Fibroblast of lung (primary cell): ENCODE results near the gene POLR2A. TPM values are rescaled to one million over a fixed set of nuclear protein-coding genes. Genes with fewer than 3 reads are reported as not detected.

Experiments used
- DNase-seq, 2 donors: peaks; one replicate each; pipeline versions ENCODE4 v3.0.0 to v3.0.0-alpha.2; 2010; ENCODE audit warnings: low read depth in 2 of 2
- H2AFZ ChIP-seq: 2 replicates; pipeline ENCODE4 v1.5.1; 2012; ENCODE audit warnings: low read length, control low read depth, inconsistent platforms
- H3K27ac ChIP-seq: 2 replicates; pipeline ENCODE4 v1.5.1; 2011; ENCODE audit warnings: low read length, control low read depth; ENCODE audit not compliant: insufficient read depth
- H3K27me3 ChIP-seq: 2 replicates; pipeline ENCODE4 v1.5.1; 2011; ENCODE audit warnings: mild to moderate bottlenecking, low read length; ENCODE audit not compliant: control insufficient read depth, insufficient read depth
- H3K36me3 ChIP-seq: 2 replicates; pipeline ENCODE4 v1.5.1; 2011; ENCODE audit warnings: low read length; ENCODE audit not compliant: control insufficient read depth, insufficient read depth
- H3K4me1 ChIP-seq: 2 replicates; pipeline ENCODE4 v1.5.1; 2011; ENCODE audit warnings: low read length; ENCODE audit not compliant: control insufficient read depth, insufficient read depth; ENCODE audit errors: extremely low read depth
- H3K4me2 ChIP-seq: 2 replicates; pipeline ENCODE4 v1.5.1; 2011; ENCODE audit warnings: low read length, control low read depth; ENCODE audit not compliant: insufficient read depth; ENCODE audit errors: extremely low read depth
- H3K4me3 ChIP-seq, 4 experiments: fragments of 200-600 bp in 1 of 4; sonication (generic) in 1 of 4; replicated peaks in 1 of 4; 2 replicates each; pipeline ENCODE4 v1.5.1; 2011 to 2016; ENCODE audit warnings: low read length in 4 of 4, low read depth in 3 of 4, mild to moderate bottlenecking in 3 of 4, control low read depth in 2 of 4, inconsistent platforms in 1 of 4, mixed read lengths in 1 of 4; ENCODE audit not compliant: insufficient read depth in 1 of 4; ENCODE audit errors: control extremely low read depth in 1 of 4
- H3K79me2 ChIP-seq: 2 replicates; pipeline ENCODE4 v1.5.1; 2012; ENCODE audit warnings: mild to moderate bottlenecking, low read length, inconsistent platforms; ENCODE audit not compliant: control insufficient read depth, insufficient read depth
- H3K9ac ChIP-seq: 2 replicates; pipeline ENCODE4 v1.5.1; 2011; ENCODE audit warnings: mild to moderate bottlenecking, low read length, control low read depth; ENCODE audit not compliant: insufficient read depth
- H3K9me3 ChIP-seq: 2 replicates; pipeline ENCODE4 v1.5.1; 2012; ENCODE audit warnings: low read depth, low read length; ENCODE audit not compliant: control insufficient read depth, insufficient read depth
- H4K20me1 ChIP-seq: 2 replicates; pipeline ENCODE4 v1.5.1; 2011; ENCODE audit warnings: low read length; ENCODE audit not compliant: control insufficient read depth, insufficient read depth; ENCODE audit errors: extremely low read depth
- EZH2 ChIP-seq: IDR thresholded peaks from 2 replicates; pipeline ENCODE4 v1.5.1; 2012; ENCODE audit warnings: low read length, control low read depth, mild to moderate bottlenecking; ENCODE audit errors: missing control alignments
- polyA plus RNA-seq, 2 donors: library from polyadenylated mRNA; depleted of rRNA in 1 of 2; stranded (reverse) in 1 of 2; unstranded in 1 of 2; fragments of >200 nt; gene quantifications; 2 replicates each; pipeline ENCODE4 v1.2.1, GENCODE V29; 2011 to 2012; ENCODE audit warnings: missing spikeins in 1 of 2
- total RNA-seq: library from RNA; depleted of rRNA; stranded (reverse); fragments of >200 nt; gene quantifications from 2 replicates; pipeline ENCODE4 v1.2.1, GENCODE V29; 2014
- TF ChIP-seq, protein P1 (sequence below), 2 donors: IDR thresholded peaks in 1 of 2; conservative IDR thresholded peaks in 1 of 2; 1 replicate in 1 of 2; 2 replicates in 1 of 2; pipeline ENCODE4 v1.5.1; 2011 to 2012; ENCODE audit warnings: low read length in 2 of 2, control low read depth in 1 of 2, inconsistent platforms in 1 of 2, low read depth in 1 of 2, mild to moderate bottlenecking in 1 of 2

POLR2A gene
- total and polyA plus RNA-seq, 2 donors (not counting 1 experiment from before 2014, with no cell fraction given), result 7.1 to 75.8 TPM

DNA sequence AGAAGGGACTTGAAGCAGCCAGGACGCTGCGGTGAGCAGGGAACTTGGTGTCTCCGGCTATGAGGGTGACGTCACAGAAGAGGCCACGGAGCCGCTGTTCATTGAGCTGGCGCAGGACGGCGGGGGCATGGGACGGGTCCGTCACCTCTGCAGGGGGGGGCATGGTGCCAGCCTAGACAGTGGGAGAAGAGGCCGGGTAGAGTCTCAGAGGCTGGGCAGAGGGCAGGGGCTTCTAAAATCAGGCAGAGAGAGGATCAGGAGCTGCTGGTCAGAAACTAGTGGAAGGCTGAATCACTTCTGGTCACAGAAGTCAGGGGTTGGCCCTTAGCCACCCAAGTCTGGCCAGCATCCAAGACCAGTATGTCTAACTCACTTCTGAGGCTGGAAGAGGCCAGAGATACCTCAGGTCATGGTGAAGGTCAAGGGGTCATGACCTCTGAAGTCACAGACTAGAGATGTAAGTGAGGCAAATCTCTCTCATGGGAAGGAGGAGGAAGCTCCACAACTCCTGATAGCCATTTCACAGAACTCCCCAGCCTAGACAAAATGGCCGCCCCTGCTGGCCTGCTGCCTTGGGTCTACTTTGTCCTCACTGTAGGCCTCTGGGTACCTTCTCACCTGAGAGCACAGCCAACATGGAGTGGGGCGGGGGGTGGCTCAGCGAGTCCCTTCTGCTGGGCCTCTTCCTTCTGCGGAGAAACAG lies 17.4 kb upstream of the POLR2A start:
- H3K36me3 ChIP-seq, result peaks cover 22% of the 10 kb centered on the region
- peak overlapping the region; percentile 25 for H3K4me2 ChIP-seq
- no peaks in the 10 kb centered on the region for H4K20me1 ChIP-seq
- no peak overlapping the region for H2AFZ ChIP-seq
- H3K4me1 ChIP-seq, result peaks cover 14% of the 10 kb centered on the region
- peaks cover 40% of the 10 kb centered on the region for H3K79me2 ChIP-seq
- H3K27me3 ChIP-seq, result no peaks in the 10 kb centered on the region
- H3K27ac ChIP-seq, result peak overlapping the region; percentile 68
- no peak overlapping the region for H3K4me3 ChIP-seq
- TF ChIP-seq, protein P1, sequence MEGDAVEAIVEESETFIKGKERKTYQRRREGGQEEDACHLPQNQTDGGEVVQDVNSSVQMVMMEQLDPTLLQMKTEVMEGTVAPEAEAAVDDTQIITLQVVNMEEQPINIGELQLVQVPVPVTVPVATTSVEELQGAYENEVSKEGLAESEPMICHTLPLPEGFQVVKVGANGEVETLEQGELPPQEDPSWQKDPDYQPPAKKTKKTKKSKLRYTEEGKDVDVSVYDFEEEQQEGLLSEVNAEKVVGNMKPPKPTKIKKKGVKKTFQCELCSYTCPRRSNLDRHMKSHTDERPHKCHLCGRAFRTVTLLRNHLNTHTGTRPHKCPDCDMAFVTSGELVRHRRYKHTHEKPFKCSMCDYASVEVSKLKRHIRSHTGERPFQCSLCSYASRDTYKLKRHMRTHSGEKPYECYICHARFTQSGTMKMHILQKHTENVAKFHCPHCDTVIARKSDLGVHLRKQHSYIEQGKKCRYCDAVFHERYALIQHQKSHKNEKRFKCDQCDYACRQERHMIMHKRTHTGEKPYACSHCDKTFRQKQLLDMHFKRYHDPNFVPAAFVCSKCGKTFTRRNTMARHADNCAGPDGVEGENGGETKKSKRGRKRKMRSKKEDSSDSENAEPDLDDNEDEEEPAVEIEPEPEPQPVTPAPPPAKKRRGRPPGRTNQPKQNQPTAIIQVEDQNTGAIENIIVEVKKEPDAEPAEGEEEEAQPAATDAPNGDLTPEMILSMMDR (conservative IDR thresholded peaks at IDR 0.05 in 1 of 2, IDR thresholded peaks at IDR 0.05 in 1 of 2; ENCODE audit: low read depth in 1 of 2, low read length in 2 of 2), result no peak
- no peak for TF ChIP-seq EZH2
- H3K9me3 ChIP-seq, result no peaks in the 10 kb centered on the region
- DNase-seq, result peak; percentile 56 to 71
- H3K9ac ChIP-seq, result peak overlapping the region; percentile 16

DNA sequence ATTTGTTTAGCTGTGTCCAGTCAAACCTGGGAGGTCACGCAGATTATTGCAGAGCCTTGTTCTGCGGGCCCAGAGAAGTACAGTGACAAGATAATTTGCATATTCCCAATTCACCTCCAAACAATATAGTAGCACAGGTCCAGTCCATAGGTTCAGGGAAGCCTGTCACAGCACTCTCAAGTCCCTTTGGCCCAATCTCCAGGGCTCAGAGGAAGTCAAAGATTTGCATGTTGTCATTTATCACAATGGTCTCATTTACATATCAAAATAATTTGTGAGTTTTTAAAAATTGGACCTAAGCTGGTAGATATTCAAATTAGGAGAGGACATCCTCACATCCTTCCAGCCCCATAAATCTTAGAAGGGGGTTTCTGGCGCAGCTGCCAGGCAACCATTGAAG lies 16.7 kb upstream of the POLR2A start:
- peak overlapping the region; percentile 68 for H3K27ac ChIP-seq
- no peaks in the 10 kb centered on the region for H3K27me3 ChIP-seq
- H3K4me1 ChIP-seq, result peaks cover 14% of the 10 kb centered on the region
- H2AFZ ChIP-seq, result no peak overlapping the region
- H3K9ac ChIP-seq, result no peak overlapping the region
- H3K4me3 ChIP-seq, result no peak overlapping the region
- H3K9me3 ChIP-seq, result no peaks in the 10 kb centered on the region
- H3K4me2 ChIP-seq, result no peak overlapping the region
- no peaks in the 10 kb centered on the region for H4K20me1 ChIP-seq
- DNase-seq, result no peak
- H3K79me2 ChIP-seq, result peaks cover 45% of the 10 kb centered on the region
- H3K36me3 ChIP-seq, result peaks cover 18% of the 10 kb centered on the region
- TF ChIP-seq EZH2, result no peak
- TF ChIP-seq, protein P1 (conservative IDR thresholded peaks at IDR 0.05 in 1 of 2, IDR thresholded peaks at IDR 0.05 in 1 of 2; ENCODE audit: low read depth in 1 of 2, low read length in 2 of 2), result no peak

DNA sequence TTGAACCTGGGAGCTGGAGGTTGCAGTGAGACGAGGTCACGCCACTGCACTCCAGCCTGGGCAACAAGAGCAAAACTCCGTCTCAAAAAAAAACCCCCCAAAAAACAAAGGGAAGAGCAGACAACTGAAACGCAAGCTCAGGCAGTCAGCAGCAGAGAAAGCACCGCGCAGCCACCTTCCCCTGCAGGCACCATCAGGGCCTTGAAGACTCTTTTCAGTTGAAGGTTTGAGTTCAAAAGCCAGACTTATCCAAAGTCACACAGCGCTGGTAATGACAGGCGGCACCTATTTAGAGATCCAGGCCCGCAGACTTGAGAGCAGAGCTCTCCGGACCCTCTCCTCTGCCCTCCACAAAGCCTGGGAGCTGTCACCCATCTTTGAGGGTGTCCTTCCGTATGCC lies 15.9 kb upstream of the POLR2A start:
- H3K79me2 ChIP-seq, result peaks cover 48% of the 10 kb centered on the region
- no peaks in the 10 kb centered on the region for H3K27me3 ChIP-seq
- no peak overlapping the region for H3K27ac ChIP-seq
- TF ChIP-seq, protein P1 (conservative IDR thresholded peaks at IDR 0.05 in 1 of 2, IDR thresholded peaks at IDR 0.05 in 1 of 2; ENCODE audit: low read depth in 1 of 2, low read length in 2 of 2), result no peak
- no peak for TF ChIP-seq EZH2
- H2AFZ ChIP-seq, result no peak overlapping the region
- no peak overlapping the region for H3K4me3 ChIP-seq
- H3K4me1 ChIP-seq, result peaks cover 14% of the 10 kb centered on the region
- no peak overlapping the region for H3K9ac ChIP-seq
- H3K4me2 ChIP-seq, result no peak overlapping the region
- DNase-seq, result no peak
- H3K36me3 ChIP-seq, result peaks cover 12% of the 10 kb centered on the region
- H4K20me1 ChIP-seq, result no peaks in the 10 kb centered on the region
- H3K9me3 ChIP-seq, result no peaks in the 10 kb centered on the region
